Caco-2 (cell line): Measurements from ENCODE around the gene LEPROT. TPM values are rescaled to one million over a fixed set of nuclear protein-coding genes. Genes with fewer than 3 reads are reported as not detected.

Experiments
- Bru-seq: library from RNA; stranded (reverse); fragments of 400-500 nt; gene quantifications from one replicate; lab custom pipeline; 2021; lab: Mats Ljungman, UMichigan
- BruChase-seq, 2 experiments: library from RNA; stranded (reverse); fragments of 400-500 nt; gene quantifications; one replicate each; lab custom pipeline; 2021; lab: Mats Ljungman, UMichigan
- BruUV-seq: library from RNA; stranded (reverse); fragments of 400-500 nt; replicated peaks from 2 replicates; lab custom pipeline; 2021; lab: Mats Ljungman, UMichigan
- CTCF ChIA-PET: fragments of 300-600 bp; sonication (Branson Sonifier 250); formaldehyde crosslinking; loops from one replicate; lab custom pipeline; 2022; ENCODE audit warnings: antibody characterized with exemption; lab: Charles Lee
- POLR2A ChIA-PET: fragments of 300-600 bp; sonication (Branson Sonifier 250); formaldehyde crosslinking; loops from one replicate; lab custom pipeline; 2022; ENCODE audit warnings: antibody characterized with exemption; lab: Charles Lee
- DNase-seq, 2 experiments: peaks; one replicate each; pipeline versions ENCODE4 v3.0.0 to v3.0.0-alpha.2; 2020 to 2022
- H3K27me3 ChIP-seq: replicated peaks from 2 replicates; pipeline ENCODE4 v1.6.0; 2011; ENCODE audit warnings: low read length; ENCODE audit not compliant: control insufficient read depth, insufficient read depth
- H3K36me3 ChIP-seq: 2 replicates; pipeline ENCODE4 v1.5.1; 2011; ENCODE audit warnings: low read length; ENCODE audit not compliant: control insufficient read depth, insufficient read depth
- H3K4me1 ChIP-seq: fragments of 250-450 bp; sonication (Bioruptor Pico); 2 replicates; pipeline ENCODE4 v1.5.1; 2020; ENCODE audit warnings: mild to moderate bottlenecking
- H3K4me3 ChIP-seq: 2 replicates; pipeline ENCODE4 v1.5.1; 2011; ENCODE audit warnings: low read depth, mild to moderate bottlenecking, control low read depth, low read length
- H3K9me3 ChIP-seq: fragments of 250-450 bp; sonication (Bioruptor Pico); 2 replicates; pipeline ENCODE4 v1.5.1; 2020; ENCODE audit warnings: mild to moderate bottlenecking, moderate library complexity
- H3K27ac Mint-ChIP-seq: one replicate; pipeline ENCODE4 v1.8.0; 2022; ENCODE audit warnings: mixed read lengths; ENCODE audit not compliant: unreplicated experiment
- H3K27me3 Mint-ChIP-seq: one replicate; pipeline ENCODE4 v1.8.0; 2022; ENCODE audit warnings: mixed read lengths; ENCODE audit not compliant: insufficient read depth, unreplicated experiment
- H3K36me3 Mint-ChIP-seq: one replicate; pipeline ENCODE4 v1.8.0; 2022; ENCODE audit warnings: mild to moderate bottlenecking, mixed read lengths; ENCODE audit not compliant: insufficient read depth, unreplicated experiment
- H3K4me1 Mint-ChIP-seq: one replicate; pipeline ENCODE4 v1.8.0; 2022; ENCODE audit warnings: low read depth, mixed read lengths; ENCODE audit not compliant: unreplicated experiment
- H3K4me3 Mint-ChIP-seq: one replicate; pipeline ENCODE4 v1.8.0; 2022; ENCODE audit warnings: mild to moderate bottlenecking, moderate library complexity, mixed read lengths; ENCODE audit not compliant: unreplicated experiment
- H3K9me3 Mint-ChIP-seq: one replicate; pipeline ENCODE4 v1.8.0; 2022; ENCODE audit warnings: mixed read lengths; ENCODE audit not compliant: unreplicated experiment
- CTCF ChIP-seq, 2 experiments: fragments of 200-600 bp in 1 of 2; IDR thresholded peaks; 1 replicate in 1 of 2; 2 replicates in 1 of 2; pipeline versions ENCODE4 v1.5.1 to v1.8.0; 2011 to 2022; ENCODE audit warnings: antibody characterized with exemption in 1 of 2, control low read depth in 1 of 2, inconsistent platforms in 1 of 2, low read depth in 1 of 2, low read length in 1 of 2, mild to moderate bottlenecking in 1 of 2, moderate library complexity in 1 of 2; ENCODE audit not compliant: insufficient read depth in 1 of 2, severe bottlenecking in 1 of 2, unreplicated experiment in 1 of 2
- intact Hi-C: fragments of 100-400 bp; cut with micrococcal nuclease; formaldehyde crosslinking; loops from one replicate; pipeline ENCODE4 v1.10.0; 2022; ENCODE audit not compliant: unreplicated experiment
- long read RNA-seq: library from polyadenylated mRNA; stranded (forward); transcript quantifications from one replicate; pipeline ENCODE4 v2.0.0, GENCODE V29; 2022
- total RNA-seq: library from RNA; stranded (reverse); gene quantifications from 2 replicates; pipeline ENCODE4 v1.2.3, GENCODE V29; 2022

The LEPROT gene
- 32.9 and 37.6 TPM in 2 replicates for total RNA-seq
- Bru-seq, nascent RNA = percentile 89 among the genes with signal in this experiment
- BruChase-seq, experiment 1, labeled RNA remaining after a 2-hour chase = percentile 96 among the genes with signal in this experiment
- percentile 98 among the genes with signal in this experiment for BruChase-seq, experiment 2, labeled RNA remaining after a 6-hour chase
- long read RNA-seq, full-length matches to known transcripts = 106 of 112 reads
- long read RNA-seq, partial matches to known transcripts = 6 of 112 reads
- long read RNA-seq, other reads (novel, unspliced or antisense) = 0 of 112 reads

- ChIA-PET CTCF (interaction anchor here (0.7 to 1.4 kb wide), 8 partner anchors 15 to 266 kb away, joined by 3 to 11 read pairs (median 5); partner anchors contain the start of gene DNAJC6), POLR2A (interaction anchor here (0.6 to 1.1 kb wide), 7 partner anchors 82 to 262 kb away, joined by 3 to 5 read pairs (median 4); no protein-coding TSS in a partner anchor)
- Mint-ChIP-seq H3K4me1 (peaks cover 33% of the 10 kb centered on the region), H3K9me3 (no peaks in the 10 kb centered on the region), H3K4me3 (no peak within 1 kb of the TSS), H3K27me3 (no peaks in the 10 kb centered on the region), H3K27ac (peak within 1 kb of the TSS; percentile 82), H3K36me3 (peaks cover 16% of the 10 kb centered on the region)
- intact Hi-C loops = loop anchor here (1.0 to 5.0 kb wide), 4 partner anchors 47 to 358 kb away; partner anchors contain the start of gene DNAJC6
- H3K27me3 ChIP-seq = no peaks in the 10 kb centered on the region
- no peaks in the 10 kb centered on the region for H3K9me3 ChIP-seq
- BruUV-seq = no TSS peak
- H3K36me3 ChIP-seq = no peaks in the 10 kb centered on the region
- TF ChIP-seq CTCF (IDR thresholded peaks at IDR 0.05; ENCODE audit: insufficient read depth in 1 of 2, low read depth in 1 of 2, low read length in 1 of 2, severe bottlenecking in 1 of 2, unreplicated experiment in 1 of 2) = no peak
- H3K4me1 ChIP-seq = peaks cover 32% of the 10 kb centered on the region
- no peak for DNase-seq
- H3K4me3 ChIP-seq = peak within 1 kb of the TSS; percentile 86
Observed at GRCh38 chr1:65420590-65421350, at the start of gene LEPROT, which contains the start of gene LEPR. Gene LEPROT (plus strand): TSS chr1:65420668. CDS start chr1:65420725, 57 bp downstream. Gene LEPR (plus strand): TSS chr1:65420668. CDS start chr1:65565566, 144,898 bp downstream.

GRCh38 chr1:65371544-65371943, 48.9 kb upstream of the LEPROT start:
- intact Hi-C loops = no loop called here
- no peak for DNase-seq
- Mint-ChIP-seq H3K36me3 (no peaks in the 10 kb centered on the region), H3K4me3 (no peak overlapping the region), H3K27me3 (no peaks in the 10 kb centered on the region), H3K4me1 (no peaks in the 10 kb centered on the region), H3K27ac (no peak overlapping the region), H3K9me3 (no peaks in the 10 kb centered on the region)
- POLR2A ChIA-PET = no interaction called here
- BruUV-seq = no TSS peak
- CTCF ChIA-PET = no interaction called here
- Histone ChIP-seq H3K9me3 (no peaks in the 10 kb centered on the region), H3K27me3 (no peaks in the 10 kb centered on the region), H3K4me3 (no peak overlapping the region), H3K36me3 (no peaks in the 10 kb centered on the region), H3K4me1 (no peaks in the 10 kb centered on the region)
- TF ChIP-seq CTCF (IDR thresholded peaks at IDR 0.05; ENCODE audit: insufficient read depth in 1 of 2, low read depth in 1 of 2, low read length in 1 of 2, severe bottlenecking in 1 of 2, unreplicated experiment in 1 of 2) = no peak

- no TSS peak for BruUV-seq
- no peaks in the 10 kb centered on the region for H3K9me3 Mint-ChIP-seq
Observed at GRCh38 chr1:65372557-65372956, 47.9 kb upstream of the LEPROT start.

More at GRCh38 chr1:65372557-65372956, 47.9 kb upstream of the LEPROT start:
- CTCF ChIA-PET = no interaction called here
- Mint-ChIP-seq H3K4me1 (no peaks in the 10 kb centered on the region), H3K4me3 (no peak overlapping the region), H3K27me3 (no peaks in the 10 kb centered on the region), H3K27ac (no peak overlapping the region), H3K36me3 (no peaks in the 10 kb centered on the region)
- POLR2A ChIA-PET = no interaction called here
- no peak for TF ChIP-seq CTCF (IDR thresholded peaks at IDR 0.05; ENCODE audit: insufficient read depth in 1 of 2, low read depth in 1 of 2, low read length in 1 of 2, severe bottlenecking in 1 of 2, unreplicated experiment in 1 of 2)
- Histone ChIP-seq H3K9me3 (no peaks in the 10 kb centered on the region), H3K36me3 (no peaks in the 10 kb centered on the region), H3K4me1 (no peaks in the 10 kb centered on the region), H3K4me3 (no peak overlapping the region), H3K27me3 (no peaks in the 10 kb centered on the region)
- intact Hi-C loops = no loop called here
- no peak for DNase-seq
